GM23248 (cell line): ENCODE data around the gene NELFB. TPM values are rescaled to one million over a fixed set of nuclear protein-coding genes. Genes with fewer than 3 reads are reported as not detected.
A peak's percentile ranks its signal among the peaks of the same experiment; 100 is the strongest.

ENCODE experiments used
- DNase-seq: peaks from one replicate; pipeline ENCODE4 v3.0.0-alpha.2; 2015
- H2AFZ ChIP-seq: fragments of 200-600 bp; sonication (generic); 2 replicates; pipeline ENCODE4 v1.6.1; 2016; ENCODE audit warnings: antibody characterized with exemption
- H3F3A ChIP-seq: fragments of 200-600 bp; sonication (generic); 2 replicates; pipeline ENCODE4 v1.6.1; 2016; ENCODE audit warnings: mild to moderate bottlenecking, antibody characterized with exemption, mixed run types; ENCODE audit not compliant: insufficient read depth
- H3K27ac ChIP-seq: fragments of 200-600 bp; sonication (generic); 2 replicates; pipeline ENCODE4 v1.5.1; 2016; ENCODE audit warnings: mild to moderate bottlenecking
- H3K27me3 ChIP-seq: fragments of 200-600 bp; sonication (generic); replicated peaks from 2 replicates; pipeline ENCODE4 v1.6.1; 2016; ENCODE audit warnings: mild to moderate bottlenecking; ENCODE audit not compliant: insufficient read depth
- H3K36me3 ChIP-seq: fragments of 200-600 bp; sonication (generic); 2 replicates; pipeline ENCODE4 v1.6.1; 2016; ENCODE audit warnings: low read depth, mild to moderate bottlenecking
- H3K4me1 ChIP-seq: fragments of 200-600 bp; sonication (generic); 2 replicates; pipeline ENCODE4 v1.6.1; 2016; ENCODE audit warnings: mild to moderate bottlenecking; ENCODE audit not compliant: insufficient read depth
- H3K4me2 ChIP-seq: fragments of 200-600 bp; sonication (generic); one replicate; pipeline ENCODE4 v1.6.1; 2016; ENCODE audit warnings: mild to moderate bottlenecking; ENCODE audit not compliant: unreplicated experiment
- H3K4me3 ChIP-seq: fragments of 200-600 bp; sonication (generic); 2 replicates; pipeline ENCODE4 v1.5.1; 2016; ENCODE audit warnings: mild to moderate bottlenecking
- H3K79me2 ChIP-seq: fragments of 200-600 bp; sonication (generic); 2 replicates; pipeline ENCODE4 v1.6.1; 2016; ENCODE audit warnings: mild to moderate bottlenecking; ENCODE audit not compliant: insufficient read depth
- H3K9ac ChIP-seq: fragments of 200-600 bp; sonication (generic); 2 replicates; pipeline ENCODE4 v1.6.1; 2016; ENCODE audit warnings: mild to moderate bottlenecking
- H3K9me2 ChIP-seq: fragments of 200-600 bp; sonication (generic); 2 replicates; pipeline ENCODE4 v1.6.1; 2016; ENCODE audit warnings: mixed run types, mild to moderate bottlenecking, moderate library complexity; ENCODE audit not compliant: insufficient read depth
- H3K9me3 ChIP-seq: fragments of 200-600 bp; sonication (generic); one replicate; pipeline ENCODE4 v1.6.1; 2017; ENCODE audit warnings: low read depth
- H4K20me1 ChIP-seq: fragments of 200-600 bp; sonication (generic); 2 replicates; pipeline ENCODE4 v1.6.0; 2016; ENCODE audit not compliant: insufficient read depth
- EZH2 ChIP-seq: fragments of 200-600 bp; sonication (generic); IDR thresholded peaks from 2 replicates; pipeline ENCODE4 v1.6.1; 2018; ENCODE audit warnings: antibody characterized with exemption, mild to moderate bottlenecking; ENCODE audit not compliant: insufficient read depth, poor library complexity, severe bottlenecking
- EZH2phosphoT487 ChIP-seq: fragments of 200-600 bp; sonication (generic); IDR thresholded peaks from 2 replicates; pipeline ENCODE4 v1.6.1; 2018; ENCODE audit warnings: antibody characterized with exemption, moderate library complexity, mild to moderate bottlenecking, low read depth; ENCODE audit not compliant: insufficient read depth
- WGBS, 2 experiments: methylation state at CpG; one replicate each; pipeline ENCODE4 v1.1.6; 2015 to 2017; ENCODE audit warnings: low lambda C conversion rate in 2 of 2, low coverage in 1 of 2; ENCODE audit errors: missing lambda C conversion rate in 2 of 2; 5-methylcytosine and 5-hydroxymethylcytosine counted together
- in situ Hi-C: fragments of 300-500 bp; cut with MboI; formaldehyde crosslinking; loops from 2 replicates; pipeline ENCODE4 v1.15.0; 2020
- polyA plus RNA-seq: library from polyadenylated mRNA; unstranded; fragments of >200 nt; fragmentation: Nextera tagmentation; extraction: Ambion mirVana; gene quantifications from 2 replicates; pipeline ENCODE4 v1.2.1, GENCODE V29; 2016
- total RNA-seq: library from RNA; depleted of rRNA; stranded (reverse); fragments of >200 nt; shearing (Covaris generic); gene quantifications from 2 replicates; pipeline ENCODE4 v1.2.3, GENCODE V29; 2014

The NELFB gene
- total and polyA plus RNA-seq, 2 experiments from 2014 or later, result 34.4 to 65.0 TPM

- Histone ChIP-seq H2AFZ (no peak overlapping the region), H3K27ac (no peak overlapping the region), H3K9me2 (no peaks in the 10 kb centered on the region), H3K4me1 (peaks cover 3% of the 10 kb centered on the region; the same call in 1 of the 2 replicates), H3K4me3 (no peak overlapping the region), H3K27me3 (no peaks in the 10 kb centered on the region), H3K79me2 (no peaks in the 10 kb centered on the region), H3F3A (no peaks in the 10 kb centered on the region), H3K9ac (peak overlapping the region; percentile 41; the same call in 1 of the 2 replicates), H3K36me3 (no peaks in the 10 kb centered on the region), H3K4me2 (no peak overlapping the region), H3K9me3 (no peaks in the 10 kb centered on the region), H4K20me1 (no peaks in the 10 kb centered on the region)
- TF ChIP-seq EZH2 (no peak), EZH2phosphoT487 (no peak)
- 67 to 70% methylated on average over 17 to 18 of the region's 18 CpGs for WGBS, 2 experiments
- in situ Hi-C loops, result no loop called here
- peak; percentile 46 for DNase-seq
Observed at GRCh38 chr9:137226338-137227053, 28.6 kb upstream of the NELFB start.

GRCh38 chr9:137227054-137227852 is 27.9 kb upstream of the NELFB start, which contains the start of gene RNF224:
Gene RNF224 (plus strand): TSS chr9:137227502. CDS start chr9:137228336, 834 bp downstream.
- no peak within 1 kb of the TSS for H3K4me2 ChIP-seq
- no peak within 1 kb of the TSS for H3K4me3 ChIP-seq
- in situ Hi-C loops, result no loop called here
- H3K79me2 ChIP-seq, result no peaks in the 10 kb centered on the region
- no peaks in the 10 kb centered on the region for H3K9me3 ChIP-seq
- no peak within 1 kb of the TSS for H3K27ac ChIP-seq
- H2AFZ ChIP-seq, result no peak within 1 kb of the TSS
- H3F3A ChIP-seq, result no peaks in the 10 kb centered on the region
- peaks cover 3% of the 10 kb centered on the region; the same call in 1 of the 2 replicates for H3K4me1 ChIP-seq
- H3K9ac ChIP-seq, result peak within 1 kb of the TSS; percentile 41; the same call in 1 of the 2 replicates
- H3K9me2 ChIP-seq, result no peaks in the 10 kb centered on the region
- H4K20me1 ChIP-seq, result no peaks in the 10 kb centered on the region
- 21 to 23% methylated on average over 25 of the region's 25 CpGs for WGBS, 2 experiments
- H3K36me3 ChIP-seq, result no peaks in the 10 kb centered on the region
- H3K27me3 ChIP-seq, result no peaks in the 10 kb centered on the region
- TF ChIP-seq EZH2phosphoT487, result no peak
- TF ChIP-seq EZH2, result no peak
- peak; percentile 86 for DNase-seq

GRCh38 chr9:137227853-137228505 is 27.1 kb upstream of the NELFB start:
- TF ChIP-seq EZH2 (no peak), EZH2phosphoT487 (no peak)
- no peak overlapping the region for H2AFZ ChIP-seq

GRCh38 chr9:137228506-137228967 is 26.6 kb upstream of the NELFB start:
- TF ChIP-seq EZH2phosphoT487 (no peak), EZH2 (no peak)
- Histone ChIP-seq H3K9ac (no peak overlapping the region), H3K9me3 (no peaks in the 10 kb centered on the region), H3K27ac (no peak overlapping the region), H3K4me3 (no peak overlapping the region), H3K4me2 (no peak overlapping the region), H3K4me1 (peaks cover 3% of the 10 kb centered on the region; the same call in 1 of the 2 replicates), H3F3A (no peaks in the 10 kb centered on the region), H3K27me3 (no peaks in the 10 kb centered on the region), H3K79me2 (no peaks in the 10 kb centered on the region), H3K9me2 (no peaks in the 10 kb centered on the region), H3K36me3 (no peaks in the 10 kb centered on the region), H2AFZ (no peak overlapping the region), H4K20me1 (no peaks in the 10 kb centered on the region)
- no peak for DNase-seq
- 79 to 83% methylated on average over 23 to 27 of the region's 29 CpGs for WGBS, 2 experiments
- in situ Hi-C loops, result no loop called here

More at GRCh38 chr9:137227853-137228505, 27.1 kb upstream of the NELFB start:
- H3K4me3 ChIP-seq, result no peak overlapping the region
- H3K9ac ChIP-seq, result no peak overlapping the region
- H4K20me1 ChIP-seq, result no peaks in the 10 kb centered on the region
- no peaks in the 10 kb centered on the region for H3K36me3 ChIP-seq
- H3K79me2 ChIP-seq, result no peaks in the 10 kb centered on the region
- no peak for DNase-seq
- peaks cover 3% of the 10 kb centered on the region; the same call in 1 of the 2 replicates for H3K4me1 ChIP-seq
- no peaks in the 10 kb centered on the region for H3K9me3 ChIP-seq
- H3F3A ChIP-seq, result no peaks in the 10 kb centered on the region
- 33 to 40% methylated on average over 13 to 18 of the region's 18 CpGs for WGBS, 2 experiments
- no peak overlapping the region for H3K4me2 ChIP-seq
- H3K27me3 ChIP-seq, result no peaks in the 10 kb centered on the region
- in situ Hi-C loops, result no loop called here
- no peaks in the 10 kb centered on the region for H3K9me2 ChIP-seq
- no peak overlapping the region for H3K27ac ChIP-seq
